Measurements from ENCODE around the gene ZNF335. TPM values are rescaled to one million over a fixed set of nuclear protein-coding genes. Genes with fewer than 3 reads are reported as not detected.

Gene ZNF335
- total and polyA plus RNA-seq, 2 of the 13 experiments (the other 11 are each of a cell fraction or from before 2014, with no cell fraction given), result 9.7 to 13.7 TPM

- TF ChIP-seq ATF5 (CRISPR knock-in tag; IDR thresholded peaks at IDR 0.05; ENCODE audit: low read depth), result peak; percentile 85; the same call in 1 of the 2 replicates
- no peak for TF ChIP-seq XBP1 (CRISPR knock-in tag; IDR thresholded peaks at IDR 0.05)
- TF ChIP-seq ZFP82 (CRISPR knock-in tag; IDR thresholded peaks at IDR 0.05; ENCODE audit: borderline replicate concordance), result 0 out of 2 replicates have a peak, but pooled peaks have one; percentile 4
- peak; percentile 83; the same call in 1 of the 2 replicates for TF ChIP-seq ZNF598 (CRISPR knock-in tag; IDR thresholded peaks at IDR 0.05; ENCODE audit: borderline replicate concordance)
- TF ChIP-seq SOX6 (IDR thresholded peaks at IDR 0.05), result no peak
- no peak for TF ChIP-seq SOX6 (CRISPR knock-in tag; IDR thresholded peaks at IDR 0.05)
- no peak for TF ChIP-seq SP140L (CRISPR knock-in tag; IDR thresholded peaks at IDR 0.05; ENCODE audit: borderline replicate concordance)
- TF ChIP-seq HOMEZ (CRISPR knock-in tag; IDR thresholded peaks at IDR 0.05; ENCODE audit: low read depth), result no peak
- no peak for TF ChIP-seq TAF15 (IDR thresholded peaks at IDR 0.05; ENCODE audit: low read depth, low read length, poor library complexity, severe bottlenecking)
- no peak for TF ChIP-seq ZNF577 (CRISPR knock-in tag; IDR thresholded peaks at IDR 0.05; ENCODE audit: borderline replicate concordance, low read depth)
- 0 out of 2 replicates have a peak, but pooled peaks have one; percentile 41 for TF ChIP-seq IRF9 (CRISPR knock-in tag; IDR thresholded peaks at IDR 0.05; ENCODE audit: borderline replicate concordance)
- no peak for TF ChIP-seq ZNF772 (CRISPR knock-in tag; IDR thresholded peaks at IDR 0.05)
- no peak for TF ChIP-seq HMG20B (CRISPR knock-in tag; conservative IDR thresholded peaks at IDR 0.05)
- TF ChIP-seq E2F5 (CRISPR knock-in tag; conservative IDR thresholded peaks at IDR 0.05), result no peak
- no peak for TF ChIP-seq SIN3A (IDR thresholded peaks at IDR 0.05; ENCODE audit: borderline replicate concordance, low read depth, low read length)
- TF ChIP-seq ZNF512 (CRISPR knock-in tag; IDR thresholded peaks at IDR 0.05), result peak; percentile 63; the same call in 1 of the 2 replicates
- peak; percentile 52; the same call in 1 of the 2 replicates for TF ChIP-seq ZNF747 (CRISPR knock-in tag; IDR thresholded peaks at IDR 0.05; ENCODE audit: borderline replicate concordance)
- no peak; the same call in 1 of the 2 replicates for TF ChIP-seq DDIT3 (CRISPR knock-in tag; IDR thresholded peaks at IDR 0.05)
These were observed 42.0 kb upstream of the ZNF335 start (continued) for GRCh38 chr20:46013829-46014516.

Data from HepG2 (cell line).